ENCODE data around the gene HBG2.

Gene HBG2

DNA sequence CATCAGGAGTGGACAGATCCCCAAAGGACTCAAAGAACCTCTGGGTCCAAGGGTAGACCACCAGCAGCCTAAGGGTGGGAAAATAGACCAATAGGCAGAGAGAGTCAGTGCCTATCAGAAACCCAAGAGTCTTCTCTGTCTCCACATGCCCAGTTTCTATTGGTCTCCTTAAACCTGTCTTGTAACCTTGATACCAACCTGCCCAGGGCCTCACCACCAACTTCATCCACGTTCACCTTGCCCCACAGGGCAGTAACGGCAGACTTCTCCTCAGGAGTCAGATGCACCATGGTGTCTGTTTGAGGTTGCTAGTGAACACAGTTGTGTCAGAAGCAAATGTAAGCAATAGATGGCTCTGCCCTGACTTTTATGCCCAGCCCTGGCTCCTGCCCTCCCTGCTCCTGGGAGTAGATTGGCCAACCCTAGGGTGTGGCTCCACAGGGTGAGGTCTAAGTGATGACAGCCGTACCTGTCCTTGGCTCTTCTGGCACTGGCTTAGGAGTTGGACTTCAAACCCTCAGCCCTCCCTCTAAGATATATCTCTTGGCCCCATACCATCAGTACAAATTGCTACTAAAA lies 27.8 kb downstream of the HBG2 start, which contains the start of gene HBB:
Gene HBB, minus strand, starts transcription at position 340 of the 579 bp plus-strand sequence. Its CDS starts 50 bp downstream, at position 290.
- no peak for DNase-seq

DNA sequence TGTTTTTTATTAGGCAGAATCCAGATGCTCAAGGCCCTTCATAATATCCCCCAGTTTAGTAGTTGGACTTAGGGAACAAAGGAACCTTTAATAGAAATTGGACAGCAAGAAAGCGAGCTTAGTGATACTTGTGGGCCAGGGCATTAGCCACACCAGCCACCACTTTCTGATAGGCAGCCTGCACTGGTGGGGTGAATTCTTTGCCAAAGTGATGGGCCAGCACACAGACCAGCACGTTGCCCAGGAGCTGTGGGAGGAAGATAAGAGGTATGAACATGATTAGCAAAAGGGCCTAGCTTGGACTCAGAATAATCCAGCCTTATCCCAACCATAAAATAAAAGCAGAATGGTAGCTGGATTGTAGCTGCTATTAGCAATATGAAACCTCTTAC lies 29.1 kb downstream of the HBG2 start:
- DNase-seq = no peak

DNA sequence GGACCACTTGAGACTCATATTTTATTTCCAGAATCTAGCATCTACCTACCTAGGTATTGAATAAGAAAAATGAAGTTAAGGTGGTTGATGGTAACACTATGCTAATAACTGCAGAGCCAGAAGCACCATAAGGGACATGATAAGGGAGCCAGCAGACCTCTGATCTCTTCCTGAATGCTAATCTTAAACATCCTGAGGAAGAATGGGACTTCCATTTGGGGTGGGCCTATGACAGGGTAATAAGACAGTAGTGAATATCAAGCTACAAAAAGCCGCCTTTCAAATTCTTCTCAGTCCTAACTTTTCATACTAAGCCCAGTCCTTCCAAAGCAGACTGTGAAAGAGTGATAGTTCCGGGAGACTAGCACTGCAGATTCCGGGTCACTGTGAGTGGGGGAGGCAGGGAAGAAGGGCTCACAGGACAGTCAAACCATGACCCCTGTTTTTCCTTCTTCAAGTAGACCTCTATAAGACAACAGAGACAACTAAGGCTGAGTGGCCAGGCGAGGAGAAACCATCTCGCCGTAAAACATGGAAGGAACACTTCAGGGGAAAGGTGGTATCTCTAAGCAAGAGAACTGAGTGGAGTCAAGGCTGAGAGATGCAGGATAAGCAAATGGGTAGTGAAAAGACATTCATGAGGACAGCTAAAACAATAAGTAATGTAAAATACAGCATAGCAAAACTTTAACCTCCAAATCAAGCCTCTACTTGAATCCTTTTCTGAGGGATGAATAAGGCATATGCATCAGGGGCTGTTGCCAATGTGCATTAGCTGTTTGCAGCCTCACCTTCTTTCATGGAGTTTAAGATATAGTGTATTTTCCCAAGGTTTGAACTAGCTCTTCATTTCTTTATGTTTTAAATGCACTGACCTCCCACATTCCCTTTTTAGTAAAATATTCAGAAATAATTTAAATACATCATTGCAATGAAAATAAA lies 29.8 kb downstream of the HBG2 start:
- DNase-seq = no peak

DNA sequence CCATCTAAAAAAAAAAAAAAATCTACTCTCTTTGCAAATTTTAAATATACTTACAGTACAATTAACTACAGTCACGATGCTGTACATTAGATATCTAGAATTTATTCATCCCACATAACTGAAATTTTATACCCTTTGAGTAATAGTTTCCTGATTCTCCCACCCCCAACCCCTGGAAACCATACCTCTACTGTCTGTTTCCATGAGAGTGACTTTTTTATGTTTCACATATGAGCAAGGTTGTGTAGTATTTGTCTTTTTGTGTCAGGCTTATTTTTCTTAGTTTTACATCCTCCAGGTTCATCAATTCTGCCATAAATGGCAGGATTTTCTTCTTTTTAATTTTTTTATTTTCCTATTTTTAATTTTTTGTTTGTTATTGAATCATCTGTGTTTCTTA lies 30.9 kb downstream of the HBG2 start:
- no peak for DNase-seq

DNA sequence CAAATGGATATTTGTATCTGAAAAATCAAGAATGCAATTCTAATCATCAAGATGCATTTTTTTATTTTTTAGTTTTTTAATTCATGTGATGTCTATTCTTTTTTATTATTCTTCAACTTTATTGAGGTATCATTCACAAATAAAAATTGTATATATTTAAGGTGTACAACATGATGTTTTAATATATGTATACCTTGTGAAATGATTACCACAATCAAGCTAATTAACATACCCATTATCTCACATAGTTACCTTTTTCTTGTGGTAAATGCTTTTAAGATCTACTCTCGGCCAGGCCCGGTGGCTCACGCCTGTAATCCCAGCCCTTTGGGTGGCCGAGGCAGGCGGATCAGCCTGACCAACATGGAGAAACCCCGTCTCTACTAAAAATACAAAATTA lies 31.4 kb downstream of the HBG2 start:
- no peak for DNase-seq

DNA sequence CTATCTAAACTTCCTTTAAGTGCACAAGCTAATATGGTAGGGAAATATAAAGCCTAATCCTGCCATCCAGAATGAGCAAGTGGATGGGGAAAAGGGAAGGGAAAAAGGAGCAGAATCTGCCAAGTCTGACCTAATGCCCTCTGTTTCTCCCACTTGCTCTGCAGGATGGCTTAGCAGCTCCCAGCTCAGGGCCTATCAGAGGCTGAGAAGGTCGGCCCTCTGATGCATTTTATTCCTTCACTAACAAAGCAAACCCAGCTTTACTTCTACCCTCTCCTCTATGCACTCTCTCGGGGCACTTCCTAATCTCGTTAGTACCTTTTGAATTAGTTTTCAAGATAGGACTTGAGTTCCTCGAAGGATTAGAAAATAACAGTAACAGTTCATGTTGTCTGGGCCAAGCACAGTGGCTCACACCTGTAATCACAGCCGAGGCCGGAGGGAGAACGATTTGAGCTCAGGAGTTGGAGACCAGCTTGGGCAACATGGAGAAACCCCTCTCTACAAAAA lies 44.1 kb downstream of the HBG2 start:
- no peak for DNase-seq

DNA sequence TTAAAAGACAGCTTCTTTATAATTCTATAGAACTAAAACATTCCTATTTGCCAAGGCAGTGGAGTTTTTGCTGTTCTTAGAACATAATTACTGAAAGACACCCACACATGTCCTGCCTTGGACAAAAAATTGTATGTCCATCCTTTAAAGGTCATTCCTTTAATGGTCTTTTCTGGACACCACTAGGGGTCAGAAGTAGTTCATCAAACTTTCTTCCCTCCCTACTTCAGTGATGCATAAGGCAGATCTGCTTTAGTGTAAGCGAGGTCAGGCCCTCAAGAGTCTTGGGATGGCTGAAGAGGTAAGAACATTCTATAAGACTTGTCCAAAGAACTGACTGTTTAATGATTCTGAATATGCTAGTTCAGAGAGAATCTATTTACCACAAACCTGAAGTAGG lies 49.8 kb downstream of the HBG2 start:
- DNase-seq = peak; percentile 13

DNA sequence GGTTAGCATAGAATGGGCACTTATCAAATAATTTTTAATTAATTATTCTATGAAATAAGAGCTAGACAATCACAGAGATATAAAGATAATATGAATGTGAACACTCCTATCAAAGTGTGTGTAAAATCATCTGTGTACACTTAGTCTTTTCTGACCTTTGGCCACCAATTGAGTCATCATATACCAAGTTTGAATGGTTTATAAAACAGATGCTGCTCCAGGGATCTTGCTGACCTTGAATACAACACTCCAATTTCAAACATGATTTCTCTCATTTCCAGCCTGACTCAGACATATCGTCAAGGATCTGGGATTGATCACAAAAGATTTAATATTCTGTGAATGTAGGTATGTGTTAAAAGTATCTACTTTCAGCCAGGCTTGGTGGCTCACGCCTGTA lies 51.2 kb downstream of the HBG2 start:
- DNase-seq = no peak

Data from activated CD4-positive, alpha-beta T cell treated with anti-CD3 and anti-CD28 coated beads, Interleukin-2, amount 50 U/mL, for 16 hours (primary cell).